ENCODE data around the gene DUSP28. TPM values are rescaled to one million over a fixed set of nuclear protein-coding genes. Genes with fewer than 3 reads are reported as not detected.

Gene DUSP28
- total RNA-seq, 4 donors from 2014 or later: 3.4 to 10.8 (median 6.2) TPM

GRCh38 chr2:240603081-240603835 is 43.1 kb downstream of the DUSP28 start:
- intact Hi-C loops (cut with DNase I; ENCODE audit: low total_unique reads): no loop called here
- Histone ChIP-seq H3K9me3 (no peaks in the 10 kb centered on the region), H3K27ac (peak overlapping the region in 3 of 4 donors; percentile 89 to 92 (median 90)), H3K4me3 (no peak overlapping the region), H3K4me1 (peaks cover 15 to 43% (median 23%) of the 10 kb centered on the region in 4 donors), H3K27me3 (no peaks in the 10 kb centered on the region), H3K36me3 (no peaks in the 10 kb centered on the region)
- 86% methylated on average over 21 of the region's 22 CpGs; no CpG with 5 or more reads in 1 of the 2 donors for WGBS, 2 donors (ENCODE audit: low coverage in 1 of 2)
- no peak for TF ChIP-seq CTCF (IDR thresholded peaks at IDR 0.05)
- no peak for TF ChIP-seq POLR2AphosphoS5 (IDR thresholded peaks at IDR 0.05)
- TF ChIP-seq POLR2A (IDR thresholded peaks at IDR 0.05): no peak
- TF ChIP-seq EP300 (IDR thresholded peaks at IDR 0.05; ENCODE audit: low read depth): no peak
- in situ Hi-C loops (cut with MboI; ENCODE audit: low pct_ligation_motif_present in 1 of 4, low pct_unique_long_range_greater_than_20kb in 1 of 4, low sequenced_read_pairs in 3 of 4): no loop called here
- DNase-seq: peak; percentile 13

- peak overlapping the region; percentile 89 to 92 (median 90) for H3K27ac ChIP-seq
- 60 to 85% methylated on average over 2 to 8 of the region's 10 CpGs for WGBS, 2 donors (ENCODE audit: low coverage in 1 of 2)
- intact Hi-C loops (cut with DNase I; ENCODE audit: low total_unique reads): no loop called here
- H3K36me3 ChIP-seq: no peaks in the 10 kb centered on the region
- in situ Hi-C loops (cut with MboI; ENCODE audit: low pct_ligation_motif_present in 1 of 4, low pct_unique_long_range_greater_than_20kb in 1 of 4, low sequenced_read_pairs in 3 of 4): no loop called here
- H3K9me3 ChIP-seq: no peaks in the 10 kb centered on the region
- DNase-seq: peak; percentile 9
- H3K27me3 ChIP-seq: no peaks in the 10 kb centered on the region
- peaks cover 15 to 48% (median 26%) of the 10 kb centered on the region in 4 donors for H3K4me1 ChIP-seq
- no peak overlapping the region for H3K4me3 ChIP-seq
- TF ChIP-seq CTCF (IDR thresholded peaks at IDR 0.05) (no peak), EP300 (IDR thresholded peaks at IDR 0.05; ENCODE audit: low read depth) (no peak), POLR2AphosphoS5 (IDR thresholded peaks at IDR 0.05) (no peak), POLR2A (IDR thresholded peaks at IDR 0.05) (no peak)
These were observed 43.7 kb downstream of the DUSP28 start for GRCh38 chr2:240603846-240604245.

GRCh38 chr2:240604291-240604938 is 44.3 kb downstream of the DUSP28 start:
- intact Hi-C loops (cut with DNase I; ENCODE audit: low total_unique reads): no loop called here
- TF ChIP-seq CTCF (IDR thresholded peaks at IDR 0.05): peak; percentile 47 to 80 (median 66)
- peak in 1 of 3 donors; percentile 12 for TF ChIP-seq POLR2AphosphoS5 (IDR thresholded peaks at IDR 0.05)
- no peak for TF ChIP-seq POLR2A (IDR thresholded peaks at IDR 0.05)
- WGBS, 2 donors (ENCODE audit: low coverage in 1 of 2): 32% methylated on average over 11 of the region's 11 CpGs; no CpG with 5 or more reads in 1 of the 2 donors
- H3K27ac ChIP-seq: peak overlapping the region; percentile 89 to 92 (median 90)
- H3K4me1 ChIP-seq: peaks cover 15 to 54% (median 28%) of the 10 kb centered on the region in 4 donors
- peak overlapping the region in 1 of 4 donors; percentile 53 for H3K4me3 ChIP-seq
- H3K9me3 ChIP-seq: no peaks in the 10 kb centered on the region
- peak; percentile 82 for DNase-seq
- H3K36me3 ChIP-seq: no peaks in the 10 kb centered on the region
- in situ Hi-C loops (cut with MboI; ENCODE audit: low pct_ligation_motif_present in 1 of 4, low pct_unique_long_range_greater_than_20kb in 1 of 4, low sequenced_read_pairs in 3 of 4): no loop called here
- H3K27me3 ChIP-seq: no peaks in the 10 kb centered on the region

- no peaks in the 10 kb centered on the region for H3K9me3 ChIP-seq
- H3K4me3 ChIP-seq: peak overlapping the region in 3 of 4 donors; percentile 39 to 53 (median 43)
- H3K27me3 ChIP-seq: no peaks in the 10 kb centered on the region
- H3K27ac ChIP-seq: peak overlapping the region; percentile 89 to 92 (median 90)
- intact Hi-C loops (cut with DNase I; ENCODE audit: low total_unique reads): no loop called here
- peaks cover 15 to 54% (median 28%) of the 10 kb centered on the region in 4 donors for H3K4me1 ChIP-seq
- DNase-seq: peak; percentile 88
- H3K36me3 ChIP-seq: no peaks in the 10 kb centered on the region
- in situ Hi-C loops (cut with MboI; ENCODE audit: low pct_ligation_motif_present in 1 of 4, low pct_unique_long_range_greater_than_20kb in 1 of 4, low sequenced_read_pairs in 3 of 4): no loop called here
- WGBS, 2 donors (ENCODE audit: low coverage in 1 of 2): 40 to 54% methylated on average over 1 to 19 of the region's 19 CpGs
- TF ChIP-seq POLR2A (IDR thresholded peaks at IDR 0.05): peak; percentile 95
- TF ChIP-seq EP300 (IDR thresholded peaks at IDR 0.05; ENCODE audit: low read depth): no peak
- TF ChIP-seq POLR2AphosphoS5 (IDR thresholded peaks at IDR 0.05): peak; percentile 74 to 97 (median 93)
- TF ChIP-seq CTCF (IDR thresholded peaks at IDR 0.05): no peak
These were observed 45.0 kb downstream of the DUSP28 start for GRCh38 chr2:240604939-240605716.

Measured in transverse colon (tissue), 4 donors.